ENCODE results near the gene CMSS1.

Gene CMSS1

GRCh38 chr3:100104817-100105413, 287.3 kb downstream of the CMSS1 start:
- no peak for TF ChIP-seq REST (IDR thresholded peaks at IDR 0.05; ENCODE audit: insufficient replicate concordance, low read depth)
- TF ChIP-seq CTCF (IDR thresholded peaks at IDR 0.05; ENCODE audit: insufficient read depth, low read length): no peak
- no peak for TF ChIP-seq GABPA (IDR thresholded peaks at IDR 0.05; ENCODE audit: low read depth)
- TF ChIP-seq SPI1 (IDR thresholded peaks at IDR 0.05; ENCODE audit: borderline replicate concordance, low read depth): no peak
- TF ChIP-seq POLR2AphosphoS5 (IDR thresholded peaks at IDR 0.05; ENCODE audit: low read depth): no peak
- Histone ChIP-seq H3K27me3 (ENCODE audit: insufficient read depth, poor library complexity, severe bottlenecking) (no peaks in the 10 kb centered on the region), H3K4me3 (replicated peaks; ENCODE audit: insufficient read depth, low read length) (no peak overlapping the region), H3K27ac (replicated peaks) (peak overlapping the region; percentile 74)
- DNase-seq (ENCODE audit: low read depth in 1 of 2, low spot score in 1 of 2): no peak

GRCh38 chr3:100105501-100105900, 287.8 kb downstream of the CMSS1 start:
- Histone ChIP-seq H3K4me3 (replicated peaks; ENCODE audit: insufficient read depth, low read length) (no peak overlapping the region), H3K27me3 (ENCODE audit: insufficient read depth, poor library complexity, severe bottlenecking) (no peaks in the 10 kb centered on the region), H3K27ac (replicated peaks) (peak overlapping the region; percentile 74)
- TF ChIP-seq CTCF (IDR thresholded peaks at IDR 0.05; ENCODE audit: insufficient read depth, low read length) (no peak), POLR2AphosphoS5 (IDR thresholded peaks at IDR 0.05; ENCODE audit: low read depth) (no peak), REST (IDR thresholded peaks at IDR 0.05; ENCODE audit: insufficient replicate concordance, low read depth) (no peak), GABPA (IDR thresholded peaks at IDR 0.05; ENCODE audit: low read depth) (no peak), SPI1 (IDR thresholded peaks at IDR 0.05; ENCODE audit: borderline replicate concordance, low read depth) (no peak)
- peak in 1 of 2 experiments; percentile 20 for DNase-seq (ENCODE audit: low read depth in 1 of 2, low spot score in 1 of 2)

GRCh38 chr3:100106094-100106493, 288.4 kb downstream of the CMSS1 start:
- TF ChIP-seq CTCF (IDR thresholded peaks at IDR 0.05; ENCODE audit: insufficient read depth, low read length) (no peak), REST (IDR thresholded peaks at IDR 0.05; ENCODE audit: insufficient replicate concordance, low read depth) (no peak), GABPA (IDR thresholded peaks at IDR 0.05; ENCODE audit: low read depth) (no peak), POLR2AphosphoS5 (IDR thresholded peaks at IDR 0.05; ENCODE audit: low read depth) (no peak), SPI1 (IDR thresholded peaks at IDR 0.05; ENCODE audit: borderline replicate concordance, low read depth) (no peak)
- Histone ChIP-seq H3K4me3 (replicated peaks; ENCODE audit: insufficient read depth, low read length) (no peak overlapping the region), H3K27me3 (ENCODE audit: insufficient read depth, poor library complexity, severe bottlenecking) (no peaks in the 10 kb centered on the region), H3K27ac (replicated peaks) (peak overlapping the region; percentile 74)
- no peak for DNase-seq (ENCODE audit: low read depth in 1 of 2, low spot score in 1 of 2)
